Right atrium auricular region (tissue), 2 donors: Measurements from ENCODE around the gene EMC9. TPM values are rescaled to one million over a fixed set of nuclear protein-coding genes. Genes with fewer than 3 reads are reported as not detected.

ENCODE experiments used
- DNase-seq: peaks from one replicate; pipeline ENCODE4 v3.0.0-alpha.2; 2019; ENCODE audit warnings: low spot score
- H3K27ac ChIP-seq, 2 donors: fragments of 200-600 bp; sonication (generic); 1 replicate in 1 of 2; 2 replicates in 1 of 2; pipeline ENCODE4 v1.5.1; 2016 to 2019
- H3K27me3 ChIP-seq, 2 donors: fragments of 200-600 bp; sonication (generic); one replicate each; pipeline versions ENCODE4 v1.5.1 to v1.6.0; 2017 to 2019
- H3K36me3 ChIP-seq: fragments of 200-600 bp; sonication (generic); one replicate; pipeline ENCODE4 v1.5.1; 2016
- H3K4me1 ChIP-seq, 2 donors: fragments of 200-600 bp; sonication (generic); one replicate each; pipeline versions ENCODE4 v1.5.1 to v1.6.0; 2017 to 2019
- H3K4me3 ChIP-seq, 2 donors: fragments of 200-600 bp; sonication (generic); 1 replicate in 1 of 2; 2 replicates in 1 of 2; pipeline ENCODE4 v1.5.1; 2017 to 2019; ENCODE audit warnings: mild to moderate bottlenecking in 1 of 2, moderate library complexity in 1 of 2
- H3K9me3 ChIP-seq, 2 donors: fragments of 200-600 bp; sonication (generic); one replicate each; pipeline ENCODE4 v1.5.1; 2019
- total RNA-seq, 2 donors: library from RNA; depleted of rRNA; stranded (reverse); fragments of >200 nt; gene quantifications; one replicate each; pipeline ENCODE4 v1.1.0, GENCODE V29; 2016
- TF ChIP-seq, protein P1 (sequence below), 2 donors: fragments of 200-600 bp; sonication (generic); IDR thresholded peaks; one replicate each; pipeline ENCODE4 v1.5.1; 2019; ENCODE audit warnings: antibody characterized with exemption in 2 of 2

EMC9 gene
- total RNA-seq, 2 donors from 2014 or later: 9.9 to 16.8 TPM

GRCh38 chr14:24100982-24101494 lies 40.4 kb downstream of the EMC9 start:
- Histone ChIP-seq H3K9me3 (no peaks in the 10 kb centered on the region), H3K4me3 (no peak overlapping the region), H3K27ac (no peak overlapping the region), H3K4me1 (no peaks in the 10 kb centered on the region), H3K36me3 (no peaks in the 10 kb centered on the region), H3K27me3 (no peaks in the 10 kb centered on the region)
- TF ChIP-seq, protein P1, sequence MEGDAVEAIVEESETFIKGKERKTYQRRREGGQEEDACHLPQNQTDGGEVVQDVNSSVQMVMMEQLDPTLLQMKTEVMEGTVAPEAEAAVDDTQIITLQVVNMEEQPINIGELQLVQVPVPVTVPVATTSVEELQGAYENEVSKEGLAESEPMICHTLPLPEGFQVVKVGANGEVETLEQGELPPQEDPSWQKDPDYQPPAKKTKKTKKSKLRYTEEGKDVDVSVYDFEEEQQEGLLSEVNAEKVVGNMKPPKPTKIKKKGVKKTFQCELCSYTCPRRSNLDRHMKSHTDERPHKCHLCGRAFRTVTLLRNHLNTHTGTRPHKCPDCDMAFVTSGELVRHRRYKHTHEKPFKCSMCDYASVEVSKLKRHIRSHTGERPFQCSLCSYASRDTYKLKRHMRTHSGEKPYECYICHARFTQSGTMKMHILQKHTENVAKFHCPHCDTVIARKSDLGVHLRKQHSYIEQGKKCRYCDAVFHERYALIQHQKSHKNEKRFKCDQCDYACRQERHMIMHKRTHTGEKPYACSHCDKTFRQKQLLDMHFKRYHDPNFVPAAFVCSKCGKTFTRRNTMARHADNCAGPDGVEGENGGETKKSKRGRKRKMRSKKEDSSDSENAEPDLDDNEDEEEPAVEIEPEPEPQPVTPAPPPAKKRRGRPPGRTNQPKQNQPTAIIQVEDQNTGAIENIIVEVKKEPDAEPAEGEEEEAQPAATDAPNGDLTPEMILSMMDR (IDR thresholded peaks at IDR 0.05): no peak
- DNase-seq: no peak

DNA sequence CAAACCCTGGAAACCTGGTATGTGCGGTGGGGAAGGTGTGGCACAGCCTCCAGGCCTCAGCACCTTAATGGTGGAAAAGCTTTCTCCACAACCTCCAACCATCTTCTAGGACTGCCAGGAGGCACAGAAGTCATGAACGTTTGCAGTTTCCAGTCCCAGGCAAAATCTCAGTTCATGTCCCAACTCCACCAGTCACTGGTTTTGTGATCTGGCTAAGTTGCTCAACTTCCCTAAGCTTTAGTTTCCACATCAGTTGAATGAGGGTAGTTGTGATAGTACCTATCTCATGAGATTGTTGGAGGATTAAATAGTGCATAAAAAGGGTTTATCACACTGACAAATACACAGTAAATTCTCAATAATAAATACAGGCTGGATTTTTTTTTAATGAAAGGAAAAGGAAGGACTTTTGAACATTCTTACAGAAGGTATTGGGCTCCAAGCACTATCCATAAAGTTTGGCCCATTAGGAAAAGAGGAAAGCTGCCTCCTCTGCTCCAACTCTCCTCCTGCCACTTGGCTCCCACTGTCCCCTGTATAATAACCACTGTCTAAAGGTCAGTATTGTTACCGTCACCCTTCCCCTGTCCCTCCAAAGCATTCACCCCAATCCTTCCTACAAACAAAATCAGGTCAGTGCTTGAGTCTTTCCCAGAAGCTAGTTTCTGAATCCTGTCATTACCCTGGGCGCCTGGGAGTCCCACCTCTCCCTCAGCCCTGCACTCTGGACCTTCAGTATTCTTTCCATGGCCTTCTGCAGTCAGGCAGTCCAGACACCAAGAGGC lies 41.0 kb downstream of the EMC9 start:
- no peaks in the 10 kb centered on the region for H3K36me3 ChIP-seq
- H3K4me3 ChIP-seq: no peak overlapping the region
- no peak for DNase-seq
- TF ChIP-seq, protein P1 (IDR thresholded peaks at IDR 0.05): no peak
- H3K27me3 ChIP-seq: no peaks in the 10 kb centered on the region
- H3K27ac ChIP-seq: no peak overlapping the region
- peaks cover 0 to 5% of the 10 kb centered on the region in 2 donors for H3K4me1 ChIP-seq
- H3K9me3 ChIP-seq: no peaks in the 10 kb centered on the region

GRCh38 chr14:24098927-24099813 lies 42.2 kb downstream of the EMC9 start:
- Histone ChIP-seq H3K36me3 (no peaks in the 10 kb centered on the region), H3K27ac (no peak overlapping the region), H3K9me3 (no peaks in the 10 kb centered on the region), H3K27me3 (no peaks in the 10 kb centered on the region), H3K4me1 (peaks cover 0 to 14% of the 10 kb centered on the region in 2 donors), H3K4me3 (no peak overlapping the region)
- TF ChIP-seq, protein P1 (IDR thresholded peaks at IDR 0.05): no peak
- DNase-seq: no peak

- H3K4me1 ChIP-seq: peaks cover 0 to 19% of the 10 kb centered on the region in 2 donors
These were observed 43.0 kb downstream of the EMC9 start for GRCh38 chr14:24098229-24098926.

More at GRCh38 chr14:24098229-24098926, 43.0 kb downstream of the EMC9 start:
- Histone ChIP-seq H3K9me3 (no peaks in the 10 kb centered on the region), H3K36me3 (no peaks in the 10 kb centered on the region), H3K27ac (no peak overlapping the region), H3K4me3 (no peak overlapping the region), H3K27me3 (no peaks in the 10 kb centered on the region)
- DNase-seq: no peak
- TF ChIP-seq, protein P1 (IDR thresholded peaks at IDR 0.05): no peak
